RWPE2 (cell line): Measurements from ENCODE around the gene CNTNAP4.

Source experiments
- ATAC-seq: fragments of 200-7000 bp; cut with Tn5 transposase; 3 replicates; pipeline ENCODE4 v1.9.1; 2021; ENCODE audit warnings: low read depth
- DNase-seq: peaks from one replicate; pipeline ENCODE4 v3.0.0-alpha.2; 2020; ENCODE audit warnings: low spot score
- H3K27ac ChIP-seq: fragments of 450-650 bp; 2 replicates; pipeline ENCODE4 v1.5.1; 2017; ENCODE audit warnings: mild to moderate bottlenecking; ENCODE audit not compliant: poor library complexity, severe bottlenecking
- H3K27me3 ChIP-seq: fragments of 250-450 bp; sonication (Bioruptor Pico); 2 replicates; pipeline ENCODE4 v1.5.1; 2021; ENCODE audit warnings: mild to moderate bottlenecking, moderate library complexity; ENCODE audit not compliant: insufficient read depth, poor library complexity, severe bottlenecking
- H3K36me3 ChIP-seq: fragments of 250-450 bp; sonication (Bioruptor Pico); 2 replicates; pipeline ENCODE4 v1.5.1; 2020; ENCODE audit warnings: low read depth, mild to moderate bottlenecking, moderate library complexity
- H3K4me1 ChIP-seq: fragments of 250-450 bp; sonication (Bioruptor Pico); 2 replicates; pipeline ENCODE4 v1.5.1; 2021; ENCODE audit warnings: mild to moderate bottlenecking, moderate library complexity; ENCODE audit not compliant: insufficient read depth, poor library complexity, severe bottlenecking
- H3K4me3 ChIP-seq: fragments of 250-450 bp; sonication (Bioruptor Pico); 2 replicates; pipeline ENCODE4 v1.5.1; 2021; ENCODE audit warnings: mild to moderate bottlenecking, moderate library complexity; ENCODE audit not compliant: severe bottlenecking
- H3K9me3 ChIP-seq: fragments of 250-450 bp; sonication (Bioruptor Pico); 2 replicates; pipeline ENCODE4 v1.5.1; 2021; ENCODE audit warnings: mild to moderate bottlenecking, moderate library complexity; ENCODE audit not compliant: severe bottlenecking
- TF ChIP-seq, protein P1 (sequence below): fragments of 450-650 bp; IDR thresholded peaks from one replicate; pipeline ENCODE4 v1.5.1; 2017; ENCODE audit warnings: mild to moderate bottlenecking, moderate library complexity; ENCODE audit not compliant: poor library complexity, severe bottlenecking

Gene CNTNAP4

DNA sequence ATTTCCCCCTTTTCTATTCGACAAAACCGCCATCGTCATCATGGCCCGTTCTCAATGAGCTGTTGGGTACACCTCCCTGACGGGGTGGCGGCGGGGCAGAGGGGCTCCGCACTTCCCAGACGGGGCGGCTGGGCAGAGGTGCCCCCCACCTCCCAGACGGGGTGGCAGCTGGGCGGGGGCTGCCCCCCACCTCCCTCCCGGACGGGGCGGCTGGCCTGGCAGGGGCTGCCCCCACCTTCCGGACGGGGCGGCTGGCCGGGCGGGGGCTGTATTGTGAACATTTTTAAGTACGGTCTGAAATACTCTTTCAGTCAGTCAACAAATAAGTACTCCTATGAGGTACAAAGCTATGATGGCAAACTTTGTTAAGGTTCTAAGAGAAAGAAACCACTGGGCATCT is 222.8 kb downstream of the CNTNAP4 start:
- H3K4me1 ChIP-seq: no peaks in the 10 kb centered on the region
- no peak overlapping the region for H3K27ac ChIP-seq
- no peaks in the 10 kb centered on the region for H3K9me3 ChIP-seq
- no peaks in the 10 kb centered on the region for H3K36me3 ChIP-seq
- TF ChIP-seq, protein P1, sequence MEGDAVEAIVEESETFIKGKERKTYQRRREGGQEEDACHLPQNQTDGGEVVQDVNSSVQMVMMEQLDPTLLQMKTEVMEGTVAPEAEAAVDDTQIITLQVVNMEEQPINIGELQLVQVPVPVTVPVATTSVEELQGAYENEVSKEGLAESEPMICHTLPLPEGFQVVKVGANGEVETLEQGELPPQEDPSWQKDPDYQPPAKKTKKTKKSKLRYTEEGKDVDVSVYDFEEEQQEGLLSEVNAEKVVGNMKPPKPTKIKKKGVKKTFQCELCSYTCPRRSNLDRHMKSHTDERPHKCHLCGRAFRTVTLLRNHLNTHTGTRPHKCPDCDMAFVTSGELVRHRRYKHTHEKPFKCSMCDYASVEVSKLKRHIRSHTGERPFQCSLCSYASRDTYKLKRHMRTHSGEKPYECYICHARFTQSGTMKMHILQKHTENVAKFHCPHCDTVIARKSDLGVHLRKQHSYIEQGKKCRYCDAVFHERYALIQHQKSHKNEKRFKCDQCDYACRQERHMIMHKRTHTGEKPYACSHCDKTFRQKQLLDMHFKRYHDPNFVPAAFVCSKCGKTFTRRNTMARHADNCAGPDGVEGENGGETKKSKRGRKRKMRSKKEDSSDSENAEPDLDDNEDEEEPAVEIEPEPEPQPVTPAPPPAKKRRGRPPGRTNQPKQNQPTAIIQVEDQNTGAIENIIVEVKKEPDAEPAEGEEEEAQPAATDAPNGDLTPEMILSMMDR: no peak
- no peak overlapping the region for H3K4me3 ChIP-seq
- H3K27me3 ChIP-seq: peaks cover 7% of the 10 kb centered on the region
- no peak for DNase-seq
- ATAC-seq: no peak

DNA sequence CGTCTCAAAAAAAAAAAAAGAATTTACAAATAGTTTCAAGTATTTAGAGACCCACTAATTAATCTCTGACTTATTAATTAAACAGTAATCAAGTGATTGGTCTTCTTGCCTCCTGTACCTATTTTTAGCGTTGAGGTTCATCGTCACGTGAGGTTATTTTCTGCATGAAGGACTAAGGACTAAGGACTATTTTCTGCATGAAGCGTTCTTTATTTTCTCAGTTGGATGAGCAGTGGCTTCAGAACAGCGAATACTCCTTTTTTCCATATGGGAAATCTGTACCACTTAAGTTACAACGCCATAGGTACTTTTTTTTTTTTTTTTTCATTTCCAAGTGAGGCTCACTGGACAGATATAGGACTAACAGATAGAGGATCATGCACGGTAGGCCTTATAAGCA is 224.9 kb downstream of the CNTNAP4 start:
- no peak for DNase-seq
- Histone ChIP-seq H3K27me3 (no peaks in the 10 kb centered on the region), H3K4me1 (no peaks in the 10 kb centered on the region), H3K27ac (no peak overlapping the region), H3K36me3 (no peaks in the 10 kb centered on the region), H3K4me3 (no peak overlapping the region), H3K9me3 (no peaks in the 10 kb centered on the region)
- no peak for ATAC-seq
- TF ChIP-seq, protein P1: no peak

DNA sequence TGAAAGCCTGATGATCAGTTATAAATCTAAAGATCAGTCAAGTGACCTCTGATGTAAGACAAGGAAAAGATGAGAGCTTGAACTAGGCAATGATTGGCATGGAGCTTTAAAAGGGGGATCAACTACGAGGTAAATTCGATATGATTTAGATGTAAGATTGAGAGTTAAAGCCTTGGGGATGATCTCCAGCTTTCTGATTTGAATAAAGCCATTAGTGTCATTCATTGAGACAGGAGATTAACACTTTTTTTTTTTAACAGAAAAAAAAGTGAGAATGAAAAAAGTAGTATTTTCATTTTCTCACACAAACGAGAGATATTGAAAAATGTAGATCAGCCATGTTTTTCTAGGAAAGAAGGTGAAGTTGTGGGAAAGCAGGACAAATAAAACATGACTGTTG is 225.4 kb downstream of the CNTNAP4 start:
- H3K4me3 ChIP-seq: no peak overlapping the region

DNA sequence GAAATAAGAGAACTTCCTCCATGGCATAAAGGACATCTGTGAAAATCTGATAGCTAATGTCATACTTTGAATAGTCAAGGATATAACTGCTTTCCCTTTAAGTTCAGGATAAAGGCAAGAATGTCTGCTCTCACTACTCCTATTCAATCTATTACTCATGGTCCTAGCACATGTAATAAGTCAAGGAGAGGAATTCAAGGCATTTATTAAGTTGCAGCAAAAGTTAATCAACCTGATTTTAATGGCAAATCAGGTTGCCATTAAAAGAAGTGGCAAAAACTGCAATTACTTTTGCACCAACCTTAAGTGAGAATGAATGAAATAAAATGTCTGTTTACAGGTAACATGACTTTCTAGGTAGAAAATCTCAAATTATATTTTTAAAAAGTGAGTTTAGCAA is 225.9 kb downstream of the CNTNAP4 start:
- no peaks in the 10 kb centered on the region for H3K27me3 ChIP-seq
- no peaks in the 10 kb centered on the region for H3K36me3 ChIP-seq
- ATAC-seq: no peak
- no peaks in the 10 kb centered on the region for H3K4me1 ChIP-seq
- TF ChIP-seq, protein P1: no peak
- no peak for DNase-seq
- H3K4me3 ChIP-seq: no peak overlapping the region
- no peak overlapping the region for H3K27ac ChIP-seq
- no peaks in the 10 kb centered on the region for H3K9me3 ChIP-seq

More for the DNA sequence above, 225.4 kb downstream of the CNTNAP4 start:
- DNase-seq (no peak), ATAC-seq (no peak)
- Histone ChIP-seq H3K27ac (no peak overlapping the region), H3K9me3 (no peaks in the 10 kb centered on the region), H3K27me3 (no peaks in the 10 kb centered on the region), H3K4me1 (no peaks in the 10 kb centered on the region), H3K36me3 (no peaks in the 10 kb centered on the region)
- TF ChIP-seq, protein P1: no peak

DNA sequence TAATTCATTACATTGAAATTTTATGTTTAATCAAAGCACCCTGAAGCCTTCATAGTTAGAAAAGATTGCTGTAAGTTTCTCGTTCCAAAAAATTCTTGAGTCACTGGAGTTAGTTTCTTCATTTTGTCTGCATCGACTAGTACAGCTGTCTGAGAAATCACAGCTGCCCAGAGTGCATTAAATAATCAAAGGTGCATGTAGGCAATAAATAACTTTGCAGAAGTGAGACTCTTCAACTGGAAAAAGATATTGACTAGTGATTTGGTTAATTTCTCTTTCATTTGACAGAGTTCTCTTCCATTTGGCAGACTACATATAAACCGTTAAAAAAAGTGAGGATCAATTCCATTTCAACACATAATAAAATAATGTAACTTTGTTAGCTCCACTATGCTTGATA is 234.0 kb downstream of the CNTNAP4 start:
- H3K36me3 ChIP-seq: no peaks in the 10 kb centered on the region
- H3K27ac ChIP-seq: no peak overlapping the region
- H3K27me3 ChIP-seq: peaks cover 31% of the 10 kb centered on the region
- DNase-seq: no peak
- no peaks in the 10 kb centered on the region for H3K4me1 ChIP-seq
- no peak overlapping the region for H3K4me3 ChIP-seq
- TF ChIP-seq, protein P1: no peak
- ATAC-seq: no peak
- H3K9me3 ChIP-seq: no peaks in the 10 kb centered on the region
